AG09309 (cell line): ENCODE data around the gene SLC9A1.

Experiments
- DNase-seq: peaks from one replicate; pipeline ENCODE4 v3.0.0-alpha.2; 2010; ENCODE audit warnings: low read depth
- H3K4me3 ChIP-seq: 2 replicates; pipeline ENCODE4 v1.5.1; 2011; ENCODE audit warnings: mild to moderate bottlenecking, low read depth, low read length, moderate library complexity; ENCODE audit not compliant: control insufficient read depth
- TF ChIP-seq, protein P1 (sequence below): IDR thresholded peaks from 2 replicates; pipeline ENCODE4 v1.5.1; 2011; ENCODE audit warnings: mild to moderate bottlenecking, low read depth, low read length, inconsistent platforms; ENCODE audit not compliant: insufficient read depth, control insufficient read depth; ENCODE audit errors: missing control alignments

Gene SLC9A1

DNA sequence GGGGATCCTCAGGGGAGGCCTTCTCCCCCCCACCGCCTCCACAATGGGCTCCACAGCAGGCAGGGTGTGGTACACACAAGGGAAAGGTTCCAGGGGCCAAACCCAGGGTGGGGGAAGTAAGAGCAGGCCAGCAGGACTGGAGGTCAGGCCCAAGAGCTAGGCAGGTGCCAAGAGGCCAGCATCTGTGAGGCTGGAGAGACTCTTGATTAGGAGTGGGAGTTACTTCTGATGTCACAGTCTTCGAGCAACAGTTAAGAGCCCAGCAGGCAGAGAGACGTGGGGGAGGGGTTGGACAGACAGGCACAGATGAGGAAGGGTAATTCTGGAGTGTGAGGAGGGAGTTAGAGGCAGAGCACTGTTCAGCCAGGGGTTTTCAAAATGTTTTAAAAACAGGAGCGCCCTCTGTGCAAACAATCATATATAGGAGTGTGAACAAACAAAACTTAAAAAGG lies 55.8 kb downstream of the SLC9A1 start:
- no peak overlapping the region for H3K4me3 ChIP-seq
- DNase-seq = no peak
- TF ChIP-seq, protein P1, sequence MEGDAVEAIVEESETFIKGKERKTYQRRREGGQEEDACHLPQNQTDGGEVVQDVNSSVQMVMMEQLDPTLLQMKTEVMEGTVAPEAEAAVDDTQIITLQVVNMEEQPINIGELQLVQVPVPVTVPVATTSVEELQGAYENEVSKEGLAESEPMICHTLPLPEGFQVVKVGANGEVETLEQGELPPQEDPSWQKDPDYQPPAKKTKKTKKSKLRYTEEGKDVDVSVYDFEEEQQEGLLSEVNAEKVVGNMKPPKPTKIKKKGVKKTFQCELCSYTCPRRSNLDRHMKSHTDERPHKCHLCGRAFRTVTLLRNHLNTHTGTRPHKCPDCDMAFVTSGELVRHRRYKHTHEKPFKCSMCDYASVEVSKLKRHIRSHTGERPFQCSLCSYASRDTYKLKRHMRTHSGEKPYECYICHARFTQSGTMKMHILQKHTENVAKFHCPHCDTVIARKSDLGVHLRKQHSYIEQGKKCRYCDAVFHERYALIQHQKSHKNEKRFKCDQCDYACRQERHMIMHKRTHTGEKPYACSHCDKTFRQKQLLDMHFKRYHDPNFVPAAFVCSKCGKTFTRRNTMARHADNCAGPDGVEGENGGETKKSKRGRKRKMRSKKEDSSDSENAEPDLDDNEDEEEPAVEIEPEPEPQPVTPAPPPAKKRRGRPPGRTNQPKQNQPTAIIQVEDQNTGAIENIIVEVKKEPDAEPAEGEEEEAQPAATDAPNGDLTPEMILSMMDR = no peak

DNA sequence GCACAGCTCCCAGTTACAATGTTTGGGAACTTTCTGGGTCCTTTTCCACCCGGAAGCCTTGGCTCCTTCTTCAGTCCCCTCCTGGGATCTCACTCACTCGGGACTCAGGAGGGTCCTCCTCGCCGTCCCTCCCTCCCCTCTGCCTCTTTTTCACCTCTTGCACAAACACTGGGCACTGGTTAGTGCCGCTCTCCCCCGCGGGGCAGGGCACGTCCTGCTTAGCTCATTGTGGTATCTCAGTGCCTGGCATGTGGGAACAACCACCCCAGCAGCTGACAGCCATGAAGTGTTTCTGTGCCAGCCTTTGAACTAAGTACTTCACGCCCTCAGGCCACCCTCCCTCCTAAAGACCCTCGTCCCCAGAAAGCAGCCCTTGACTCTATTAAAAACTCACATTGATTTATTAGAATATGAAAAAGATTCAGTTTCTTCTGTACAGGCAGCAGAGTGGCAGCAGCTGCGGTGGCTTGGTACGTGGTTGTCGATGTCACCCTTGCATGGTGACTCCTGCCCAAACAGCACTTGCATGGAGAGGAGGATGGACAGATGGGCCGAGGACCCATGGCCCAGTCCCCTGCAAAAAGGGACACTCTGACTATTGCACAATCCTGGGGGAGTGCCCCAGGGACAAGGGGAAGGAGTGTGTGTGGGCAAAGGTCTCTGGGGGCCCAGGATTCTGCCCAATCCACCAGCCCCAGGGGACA lies 56.3 kb downstream of the SLC9A1 start:
- TF ChIP-seq, protein P1 = no peak
- no peak for DNase-seq
- no peak overlapping the region for H3K4me3 ChIP-seq

DNA sequence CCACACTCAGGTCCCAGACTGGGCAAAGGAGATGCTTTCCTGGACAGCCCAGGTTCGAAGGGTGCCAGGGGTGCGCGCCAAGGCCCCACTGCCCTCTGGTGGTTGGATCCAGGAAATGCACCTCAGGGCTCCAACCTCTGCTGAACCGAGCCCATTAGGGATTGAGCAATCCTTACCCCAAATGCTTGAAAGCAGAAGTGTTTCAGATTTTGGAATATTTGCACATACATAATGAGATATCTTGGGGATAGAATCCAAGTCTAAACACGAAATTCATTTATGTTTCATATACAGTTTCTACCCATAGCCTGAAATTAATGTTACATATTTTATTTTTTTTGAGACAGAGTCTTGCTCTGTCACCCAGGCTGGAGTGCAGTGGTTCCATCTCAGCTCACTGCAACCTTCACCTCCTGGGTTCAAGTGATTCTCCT lies 57.4 kb downstream of the SLC9A1 start:
- no peak overlapping the region for H3K4me3 ChIP-seq
- DNase-seq = peak; percentile 42
- TF ChIP-seq, protein P1 = peak; percentile 94

DNA sequence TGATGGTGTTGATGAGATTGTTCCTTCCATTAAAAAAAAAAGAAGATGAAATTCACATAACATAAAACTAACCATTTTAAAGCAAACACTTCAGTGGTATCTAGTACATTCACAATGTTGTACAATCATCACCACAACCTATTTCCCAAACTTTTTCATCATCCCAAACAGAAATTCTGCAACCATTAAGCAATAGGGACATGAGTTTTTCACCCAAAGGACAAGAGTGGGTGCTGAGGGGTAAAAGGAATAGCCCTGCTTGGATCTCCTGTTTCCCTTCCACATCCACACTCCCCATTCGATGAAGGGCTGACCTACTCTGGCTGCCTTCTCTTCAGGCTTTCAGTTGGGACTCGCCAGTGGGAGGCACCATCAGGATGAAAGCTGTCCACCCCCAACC lies 59.3 kb downstream of the SLC9A1 start:
- DNase-seq = no peak
- TF ChIP-seq, protein P1 = no peak
- H3K4me3 ChIP-seq = no peak overlapping the region

DNA sequence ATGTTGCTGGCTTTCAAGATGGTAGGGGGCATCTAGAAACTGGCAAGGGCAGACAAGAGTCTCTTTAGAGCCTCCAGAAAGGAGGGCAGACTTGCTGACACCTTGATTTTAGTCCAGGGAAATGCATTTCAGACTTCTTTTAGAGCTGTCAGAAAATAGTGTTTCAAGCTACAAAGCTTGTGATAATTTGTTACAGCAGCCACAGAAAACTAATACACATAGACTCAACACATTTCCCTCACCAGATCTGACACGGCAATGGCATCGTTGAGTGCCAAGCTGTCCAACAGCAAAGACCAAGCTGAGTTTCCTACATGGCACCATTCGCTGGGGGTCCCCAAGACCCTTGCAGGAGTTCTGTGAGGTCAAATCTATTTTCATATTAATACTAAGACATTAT lies 62.0 kb downstream of the SLC9A1 start:
- TF ChIP-seq, protein P1 = no peak
- DNase-seq = no peak
- no peak overlapping the region for H3K4me3 ChIP-seq

DNA sequence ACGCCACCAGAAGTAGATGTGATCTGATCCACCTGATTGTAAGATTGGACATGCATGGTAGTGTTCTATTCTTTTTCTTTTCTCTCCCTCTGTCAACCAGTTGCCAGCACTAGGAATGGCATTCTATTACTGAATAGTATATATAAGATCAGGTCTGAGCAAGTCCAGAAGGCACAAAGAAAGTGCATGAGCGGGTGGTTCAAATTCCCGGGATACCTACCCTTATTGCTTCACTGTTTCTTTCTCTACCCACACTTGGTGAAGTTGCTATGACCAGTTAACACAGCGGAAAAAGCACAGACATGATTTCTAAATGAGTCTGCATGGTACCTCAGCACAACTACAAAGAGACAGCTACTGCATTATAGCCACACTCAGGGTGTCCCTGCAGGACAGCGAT lies 64.0 kb downstream of the SLC9A1 start:
- TF ChIP-seq, protein P1 = no peak
- H3K4me3 ChIP-seq = no peak overlapping the region
- no peak for DNase-seq
